ENCODE data around the gene FHIP1A.

GRCh38 chr4:151434183-151434860, 25.3 kb downstream of the FHIP1A start:
- TF ChIP-seq CTCF (IDR thresholded peaks at IDR 0.05) (no peak), POLR2A (IDR thresholded peaks at IDR 0.05) (no peak)

All from testis (tissue), 2 donors.